GM10266 (cell line): ENCODE results near the gene DCC.

Source experiments
- DNase-seq: peaks from one replicate; pipeline ENCODE4 v3.0.0; 2012; ENCODE audit errors: extremely low spot score
- CTCF ChIP-seq: IDR thresholded peaks from 2 replicates; pipeline ENCODE4 v1.5.1; 2012; ENCODE audit warnings: mild to moderate bottlenecking, low read depth; ENCODE audit not compliant: control insufficient read depth, insufficient read depth; ENCODE audit errors: missing control alignments

DCC gene

GRCh38 chr18:52869942-52870907, 530.2 kb downstream of the DCC start:
- TF ChIP-seq CTCF: no peak
- no peak for DNase-seq

DNA sequence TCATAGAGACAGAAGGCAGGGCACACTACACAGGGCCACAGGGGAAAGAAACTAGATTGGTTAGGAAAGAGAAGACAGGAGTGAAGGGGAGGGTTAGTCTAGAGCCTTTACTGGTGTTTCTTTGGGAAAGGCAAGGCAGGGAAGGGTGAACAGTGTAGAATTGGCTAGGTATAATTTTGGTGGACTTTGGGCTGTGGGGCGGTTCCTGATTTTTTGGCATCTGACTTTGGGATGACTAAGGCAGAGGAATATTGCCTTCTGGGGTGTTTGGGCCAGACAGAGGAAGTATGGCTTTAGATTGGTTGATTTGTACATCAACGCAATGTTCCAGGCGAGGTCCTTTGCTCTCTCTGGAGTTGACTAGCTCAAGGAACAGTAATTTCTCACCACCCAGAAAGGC, 534.8 kb downstream of the DCC start:
- DNase-seq: no peak

DNA sequence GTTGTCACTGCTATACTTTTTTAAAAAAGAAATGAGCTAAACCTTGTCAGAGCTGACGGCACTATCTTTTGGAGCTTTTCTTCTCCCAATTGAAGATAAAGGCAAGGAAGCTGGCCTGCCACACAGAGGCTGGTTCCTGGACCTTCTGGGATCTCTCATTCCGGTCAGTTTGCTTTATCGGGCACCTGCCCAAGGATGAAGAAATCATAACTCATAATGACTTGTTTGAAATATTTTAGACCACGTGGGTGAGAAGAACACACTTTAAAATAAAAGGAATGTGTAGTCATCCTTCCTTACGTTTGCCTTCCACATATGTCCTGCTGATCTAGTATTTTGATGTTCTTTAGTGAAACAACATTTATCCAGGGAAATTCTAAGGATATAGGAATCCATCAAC, 535.7 kb downstream of the DCC start:
- no peak for DNase-seq
- no peak for TF ChIP-seq CTCF

More for the DNA sequence above, 534.8 kb downstream of the DCC start:
- TF ChIP-seq CTCF: no peak

GRCh38 chr18:52888014-52888413, 548.0 kb downstream of the DCC start:
- no peak for TF ChIP-seq CTCF
- DNase-seq: no peak

GRCh38 chr18:52894801-52895200, 554.8 kb downstream of the DCC start:
- DNase-seq: no peak

DNA sequence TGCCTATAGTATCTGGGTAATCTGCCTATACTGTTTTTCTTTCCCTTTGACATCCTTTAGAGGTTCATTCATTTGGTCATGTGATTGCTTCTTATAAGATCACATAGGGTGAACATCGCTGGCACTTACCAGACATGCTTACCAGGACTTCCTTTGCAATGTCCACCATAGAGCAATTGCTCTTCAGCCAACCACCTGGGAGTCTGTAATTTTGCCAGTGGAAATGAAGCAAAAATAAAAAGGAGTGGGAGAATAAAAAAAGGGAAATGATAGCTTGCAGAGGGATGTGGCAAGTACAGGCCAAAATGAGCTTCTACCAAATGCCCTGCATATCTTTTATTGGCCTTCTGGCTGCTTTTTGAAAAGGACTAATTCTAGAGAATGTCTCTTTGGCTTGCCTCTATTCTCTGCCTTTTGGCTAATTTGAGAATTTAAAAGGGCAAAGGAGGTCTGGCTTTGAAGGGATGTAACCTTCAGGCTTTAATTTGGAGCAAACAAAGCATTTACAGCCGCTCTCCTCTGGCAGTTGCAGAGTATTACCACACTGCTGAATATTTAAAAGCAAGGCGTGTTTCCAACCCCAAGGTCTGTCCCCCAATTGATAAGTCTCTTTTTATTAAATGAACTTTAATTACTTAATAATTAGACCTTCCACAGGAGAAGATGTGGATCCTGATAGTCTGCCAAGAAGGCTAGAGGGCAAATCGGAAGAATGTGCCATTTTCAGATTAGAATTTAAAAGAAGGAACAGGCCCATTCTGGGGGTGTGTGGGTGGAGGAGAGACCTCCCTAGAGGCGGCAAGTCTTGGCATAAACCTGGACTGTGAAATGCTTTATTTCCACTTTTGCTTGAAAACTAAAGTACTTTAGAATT, 557.9 kb downstream of the DCC start:
- no peak for TF ChIP-seq CTCF
- DNase-seq: no peak

More at GRCh38 chr18:52894801-52895200, 554.8 kb downstream of the DCC start:
- TF ChIP-seq CTCF: no peak
